Keratinocyte (primary cell): ENCODE measurements around the gene ZBTB45. TPM values are rescaled to one million over a fixed set of nuclear protein-coding genes. Genes with fewer than 3 reads are reported as not detected.

Source experiments
- DNase-seq: peaks from one replicate; pipeline ENCODE4 v3.0.0-alpha.2; 2011; ENCODE audit warnings: low read depth, missing footprints, low spot score
- FAIRE-seq: peaks from 2 replicates; lab custom pipeline; 2011; peaks lifted over from hg19 to GRCh38; lab: Jason Lieb, UNC
- H2AFZ ChIP-seq: 2 replicates; pipeline ENCODE4 v1.6.0; 2012; ENCODE audit warnings: low read length, control low read depth, inconsistent platforms; ENCODE audit not compliant: control insufficient read depth
- H3K27ac ChIP-seq: 2 replicates; pipeline ENCODE4 v1.5.1; 2011; ENCODE audit warnings: low read length; ENCODE audit not compliant: control insufficient read depth, insufficient read depth
- H3K27me3 ChIP-seq: 3 replicates; pipeline ENCODE4 v1.6.0; 2011; ENCODE audit warnings: low read length; ENCODE audit not compliant: control insufficient read depth, insufficient read depth; ENCODE audit errors: extremely low read depth
- H3K36me3 ChIP-seq, 2 experiments: 2 replicates in 1 of 2; 3 replicates in 1 of 2; pipeline ENCODE4 v1.5.1; 2011; ENCODE audit warnings: low read length in 2 of 2, mild to moderate bottlenecking in 1 of 2; ENCODE audit not compliant: control insufficient read depth in 2 of 2, insufficient read depth in 2 of 2; ENCODE audit errors: extremely low read depth in 1 of 2
- H3K4me1 ChIP-seq: 3 replicates; pipeline ENCODE4 v1.5.1; 2011; ENCODE audit warnings: low read length; ENCODE audit not compliant: control insufficient read depth, insufficient read depth; ENCODE audit errors: extremely low read depth
- H3K4me2 ChIP-seq: 3 replicates; pipeline ENCODE4 v1.6.0; 2011; ENCODE audit warnings: low read depth, low read length; ENCODE audit not compliant: control insufficient read depth, insufficient read depth; ENCODE audit errors: extremely low read depth
- H3K4me3 ChIP-seq, 3 experiments: fragments of 200-600 bp in 1 of 3; sonication (generic) in 1 of 3; 2 replicates in 2 of 3; 3 replicates in 1 of 3; pipeline ENCODE4 v1.5.1; 2011 to 2016; ENCODE audit warnings: low read length in 3 of 3, mild to moderate bottlenecking in 3 of 3, control low read depth in 2 of 3, inconsistent platforms in 1 of 3, low read depth in 1 of 3, mixed read lengths in 1 of 3, mixed run types in 1 of 3, moderate library complexity in 1 of 3; ENCODE audit not compliant: control insufficient read depth in 2 of 3, insufficient read depth in 2 of 3; ENCODE audit errors: extremely low read depth in 1 of 3
- H3K79me2 ChIP-seq: 2 replicates; pipeline ENCODE4 v1.6.0; 2012; ENCODE audit warnings: low read length; ENCODE audit not compliant: control insufficient read depth, insufficient read depth
- H3K9ac ChIP-seq: 3 replicates; pipeline ENCODE4 v1.6.0; 2011; ENCODE audit warnings: low read length; ENCODE audit not compliant: control insufficient read depth, insufficient read depth; ENCODE audit errors: extremely low read depth
- H3K9me1 ChIP-seq: 3 replicates; pipeline ENCODE4 v1.6.0; 2011; ENCODE audit warnings: low read length; ENCODE audit not compliant: control insufficient read depth, insufficient read depth; ENCODE audit errors: extremely low read depth
- H3K9me3 ChIP-seq: 2 replicates; pipeline ENCODE4 v1.5.1; 2012; ENCODE audit warnings: low read depth, low read length; ENCODE audit not compliant: control insufficient read depth
- H4K20me1 ChIP-seq: 3 replicates; pipeline ENCODE4 v1.6.0; 2011; ENCODE audit warnings: low read length; ENCODE audit not compliant: control insufficient read depth, insufficient read depth; ENCODE audit errors: extremely low read depth
- CTCF ChIP-seq, 3 experiments: IDR thresholded peaks in 1 of 3; conservative IDR thresholded peaks in 1 of 3; optimal IDR thresholded peaks in 1 of 3; 2 replicates in 2 of 3; 3 replicates in 1 of 3; pipeline versions ENCODE3 to v1.5.1; 2011; ENCODE audit warnings: low read length in 3 of 3, mild to moderate bottlenecking in 3 of 3, moderate library complexity in 2 of 3, control low read depth in 1 of 3, inconsistent platforms in 1 of 3; ENCODE audit not compliant: insufficient read depth in 2 of 3; ENCODE audit errors: extremely low read depth in 1 of 3
- EZH2 ChIP-seq: IDR thresholded peaks from one replicate; pipeline ENCODE4 v1.6.1; 2012; ENCODE audit warnings: inconsistent platforms, mild to moderate bottlenecking, low read length, moderate library complexity
- dilution Hi-C: fragments of 300-500 bp; cut with MboI; formaldehyde crosslinking; loops from one replicate; pipeline ENCODE4 v1.7.0; 2020; ENCODE audit warnings: low sequenced_read_pairs; ENCODE audit not compliant: extremely low pct_ligation_motif_present
- polyA plus RNA-seq, 5 experiments: library from polyadenylated mRNA; depleted of rRNA in 3 of 5; stranded (reverse) in 3 of 5; stranded (forward) in 1 of 5; unstranded in 1 of 5; fragments of >200 nt; gene quantifications; 1 replicate in 1 of 5; 2 replicates in 3 of 5; 3 replicates in 1 of 5; pipeline versions ENCODE4 v1.2.1 to v1.2.3, GENCODE V29; 2011 to 2012; ENCODE audit warnings: missing spikeins in 2 of 5, low read depth in 1 of 5, low replicate concordance in 1 of 5

Gene ZBTB45
- polyA plus RNA-seq, 1 donor (not counting 4 experiments of a cell fraction or from before 2014, with no cell fraction given), result 3.1 TPM

GRCh38 chr19:58469241-58470013 lies 50.2 kb downstream of the ZBTB45 start:
- no peak for FAIRE-seq
- H3K4me2 ChIP-seq, result no peak overlapping the region

GRCh38 chr19:58468216-58468839 lies 51.3 kb downstream of the ZBTB45 start:
- peak overlapping the region; percentile 87 for H3K4me2 ChIP-seq
- H3K9me1 ChIP-seq, result no peaks in the 10 kb centered on the region
- peaks cover 4% of the 10 kb centered on the region for H4K20me1 ChIP-seq
- no peak overlapping the region for H2AFZ ChIP-seq
- no peak for DNase-seq
- peaks cover 23% of the 10 kb centered on the region for H3K79me2 ChIP-seq
- peak overlapping the region; percentile 3 for H3K27ac ChIP-seq
- peak overlapping the region; percentile 24 to 99 (median 29) for H3K4me3 ChIP-seq
- peak overlapping the region; percentile 22 for H3K9ac ChIP-seq
- peaks cover 0 to 15% of the 10 kb centered on the region in 2 experiments for H3K36me3 ChIP-seq
- no peak for FAIRE-seq
- peak in 1 of 3 experiments; percentile 51 for TF ChIP-seq CTCF (optimal IDR thresholded peaks at IDR 0.05 in 1 of 3, IDR thresholded peaks at IDR 0.05 in 1 of 3, conservative IDR thresholded peaks at IDR 0.05 in 1 of 3; ENCODE audit: extremely low read depth in 1 of 3, insufficient read depth in 2 of 3, low read length in 3 of 3)
- TF ChIP-seq EZH2, result no peak
- dilution Hi-C loops, result no loop called here
- no peaks in the 10 kb centered on the region for H3K27me3 ChIP-seq
- H3K9me3 ChIP-seq, result no peaks in the 10 kb centered on the region
- H3K4me1 ChIP-seq, result peaks cover 14% of the 10 kb centered on the region

More at GRCh38 chr19:58469241-58470013, 50.2 kb downstream of the ZBTB45 start:
- Histone ChIP-seq H3K4me1 (peaks cover 14% of the 10 kb centered on the region), H3K4me3 (no peak overlapping the region), H3K27ac (no peak overlapping the region), H3K9me3 (no peaks in the 10 kb centered on the region), H3K9ac (no peak overlapping the region), H3K36me3 (peaks cover 0 to 15% of the 10 kb centered on the region in 2 experiments), H3K79me2 (peaks cover 23% of the 10 kb centered on the region), H3K27me3 (no peaks in the 10 kb centered on the region), H4K20me1 (peaks cover 4% of the 10 kb centered on the region), H2AFZ (no peak overlapping the region), H3K9me1 (no peaks in the 10 kb centered on the region)
- no peak for DNase-seq
- no peak for TF ChIP-seq CTCF (optimal IDR thresholded peaks at IDR 0.05 in 1 of 3, IDR thresholded peaks at IDR 0.05 in 1 of 3, conservative IDR thresholded peaks at IDR 0.05 in 1 of 3; ENCODE audit: extremely low read depth in 1 of 3, insufficient read depth in 2 of 3, low read length in 3 of 3)
- no peak for TF ChIP-seq EZH2
- dilution Hi-C loops, result no loop called here
